Mucosa of gallbladder (tissue), 1 donor: ENCODE results near the gene METTL2B. TPM values are rescaled to one million over a fixed set of nuclear protein-coding genes. Genes with fewer than 3 reads are reported as not detected.
"Not testable (repeated sequence)": the region's sequence is repeated elsewhere in the genome, so short reads cannot be mapped to it uniquely, and the experiment has no call there.

Experiments used
- DNase-seq: peaks from one replicate; pipeline ENCODE4 v3.0.0-alpha.2; 2020; ENCODE audit warnings: low spot score
- total RNA-seq: library from RNA; stranded (reverse); gene quantifications from one replicate; pipeline ENCODE4 v1.2.1, GENCODE V29; 2021
- donor health status: DM: no; HTN: no; CAD: no.

The METTL2B gene
- total RNA-seq, 1 donor from 2014 or later, result 19.4 TPM

DNA sequence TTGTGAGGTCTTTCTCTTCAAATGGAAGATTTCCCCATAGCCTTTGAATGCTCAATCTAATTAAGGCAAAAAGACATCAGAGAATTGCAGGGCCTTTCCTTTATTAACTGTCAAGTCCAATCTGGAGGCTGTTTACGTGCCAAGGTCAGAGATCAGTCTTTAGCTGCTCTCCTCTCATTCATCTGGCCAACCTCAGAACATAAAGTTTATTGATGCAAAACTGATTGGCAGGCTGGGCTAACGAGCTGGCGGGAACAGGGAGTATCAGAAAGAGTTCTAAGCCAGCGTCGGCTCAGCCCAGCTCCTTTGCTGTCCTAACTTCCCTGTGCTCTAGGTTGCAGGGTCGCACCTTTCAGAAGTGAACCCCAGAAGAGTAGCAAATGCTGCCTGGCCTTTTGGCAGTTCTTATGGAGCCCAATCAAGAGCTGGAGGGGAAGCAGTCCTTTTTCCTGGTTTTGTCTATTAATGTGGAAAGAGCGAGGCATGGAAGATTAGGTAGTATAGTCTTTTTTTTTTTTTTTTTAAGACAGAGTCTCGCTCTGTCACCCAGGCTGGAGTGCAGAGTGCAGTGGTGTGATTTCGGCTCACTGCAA, 47.5 kb downstream of the METTL2B start:
- DNase-seq, result not testable (repeated sequence)

DNA sequence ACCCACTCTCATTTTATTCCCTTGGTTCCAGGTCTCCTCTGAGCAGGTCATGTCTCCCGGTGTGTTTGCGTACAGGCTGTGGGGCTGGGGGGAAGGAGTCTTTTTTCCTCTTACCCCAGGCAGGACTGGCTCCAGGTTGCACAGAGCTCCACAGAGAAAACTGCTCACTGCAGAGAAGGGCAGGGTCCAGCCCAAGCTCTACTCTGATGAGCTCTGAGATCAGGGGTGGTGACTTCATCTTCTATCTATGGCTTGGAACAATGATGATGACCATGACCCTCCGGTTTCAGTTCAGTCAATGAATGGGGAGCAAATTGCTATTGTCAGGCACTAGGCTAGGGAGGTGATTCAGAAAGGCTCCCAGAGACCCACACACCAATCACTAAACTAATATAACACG, 49.0 kb downstream of the METTL2B start:
- DNase-seq, result not testable (repeated sequence)

DNA sequence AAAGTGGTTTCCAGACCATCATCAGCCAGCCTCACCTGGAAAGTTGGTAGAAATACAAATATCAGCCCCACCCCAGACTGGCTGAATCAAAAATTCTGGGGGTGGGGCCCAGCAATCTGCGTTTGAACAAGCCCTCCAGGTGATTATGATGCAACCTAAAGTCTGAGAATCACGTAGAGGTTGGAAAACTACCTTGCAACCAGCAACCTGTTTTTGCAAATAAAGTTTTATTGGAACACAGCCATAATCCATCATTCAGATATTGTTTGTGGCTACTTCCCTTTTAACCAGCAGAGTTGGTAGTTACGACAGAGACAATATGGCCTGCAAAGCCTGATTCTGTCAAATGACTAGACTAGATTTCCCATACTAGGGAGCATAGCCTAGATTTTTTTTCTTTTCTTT, 49.5 kb downstream of the METTL2B start:
- DNase-seq, result not testable (repeated sequence)

DNA sequence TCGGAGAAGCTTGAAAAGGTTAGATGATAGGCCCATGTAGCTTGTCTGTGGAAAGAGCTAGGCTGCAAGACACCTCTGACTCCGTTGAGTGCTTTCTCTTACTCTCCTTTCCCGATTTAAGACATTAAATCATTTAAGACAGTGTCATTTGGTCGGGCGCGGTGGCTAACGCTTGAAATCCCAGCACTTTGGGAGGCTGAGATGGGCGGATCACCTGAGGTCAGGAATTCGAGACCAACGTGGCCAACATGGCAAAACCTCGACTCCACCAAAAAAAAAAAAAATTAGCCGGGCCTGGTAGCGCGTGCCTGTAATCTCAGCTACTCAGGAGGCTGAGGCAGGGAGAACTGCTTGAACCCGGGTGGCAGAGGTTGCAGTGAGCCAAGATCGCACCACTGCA, 52.6 kb downstream of the METTL2B start:
- DNase-seq, result not testable (repeated sequence)

DNA sequence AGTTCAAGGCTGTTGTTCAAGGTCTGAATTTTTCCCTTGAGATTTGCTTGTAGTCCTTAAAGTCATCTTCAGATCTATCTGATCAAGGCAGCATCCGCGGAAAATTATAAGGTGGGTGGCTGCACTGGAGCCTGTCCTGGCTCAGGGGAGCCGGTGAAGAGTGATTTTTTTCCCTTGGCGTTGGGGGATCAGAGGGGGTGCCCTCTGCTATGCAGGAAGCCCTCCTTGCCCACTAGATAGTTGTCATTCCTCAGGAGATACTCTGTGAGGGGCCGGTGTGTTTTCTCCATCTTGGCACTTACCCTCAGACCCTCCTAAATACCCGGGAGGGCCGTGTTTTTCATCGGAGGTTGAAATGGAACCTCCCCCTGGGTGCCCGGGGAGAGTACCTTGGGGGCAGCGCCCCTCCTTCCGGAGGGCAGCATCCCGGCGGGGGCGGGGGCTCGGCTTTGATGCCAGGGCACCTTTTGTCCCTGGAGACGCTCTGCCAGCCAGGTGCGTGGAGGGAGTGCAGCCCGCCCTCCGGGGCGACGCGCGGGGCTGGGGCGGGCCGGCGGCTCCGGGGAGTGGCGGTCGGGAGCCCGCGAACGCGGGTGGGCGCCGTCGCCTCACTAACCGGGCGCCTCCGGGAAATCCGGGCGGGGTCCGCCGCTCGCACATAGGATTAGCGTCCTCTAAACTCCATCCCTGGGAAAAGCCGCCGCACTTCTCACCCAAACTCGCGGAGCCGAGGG, 53.7 kb downstream of the METTL2B start:
- DNase-seq, result not testable (repeated sequence)

DNA sequence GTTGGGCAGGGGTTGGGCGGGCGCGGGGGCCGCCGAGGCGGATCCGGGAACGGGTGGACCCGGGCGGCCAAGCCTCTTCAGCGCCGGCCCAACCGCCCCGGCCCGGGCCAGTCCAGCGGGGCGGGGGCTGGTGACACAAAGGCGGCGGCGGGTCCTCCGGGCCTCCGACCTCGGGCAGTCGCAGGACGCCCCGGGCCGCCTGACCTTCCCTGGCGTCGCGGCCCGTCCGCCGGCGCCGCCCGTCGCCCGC, 54.2 kb downstream of the METTL2B start:
- no peak for DNase-seq

DNA sequence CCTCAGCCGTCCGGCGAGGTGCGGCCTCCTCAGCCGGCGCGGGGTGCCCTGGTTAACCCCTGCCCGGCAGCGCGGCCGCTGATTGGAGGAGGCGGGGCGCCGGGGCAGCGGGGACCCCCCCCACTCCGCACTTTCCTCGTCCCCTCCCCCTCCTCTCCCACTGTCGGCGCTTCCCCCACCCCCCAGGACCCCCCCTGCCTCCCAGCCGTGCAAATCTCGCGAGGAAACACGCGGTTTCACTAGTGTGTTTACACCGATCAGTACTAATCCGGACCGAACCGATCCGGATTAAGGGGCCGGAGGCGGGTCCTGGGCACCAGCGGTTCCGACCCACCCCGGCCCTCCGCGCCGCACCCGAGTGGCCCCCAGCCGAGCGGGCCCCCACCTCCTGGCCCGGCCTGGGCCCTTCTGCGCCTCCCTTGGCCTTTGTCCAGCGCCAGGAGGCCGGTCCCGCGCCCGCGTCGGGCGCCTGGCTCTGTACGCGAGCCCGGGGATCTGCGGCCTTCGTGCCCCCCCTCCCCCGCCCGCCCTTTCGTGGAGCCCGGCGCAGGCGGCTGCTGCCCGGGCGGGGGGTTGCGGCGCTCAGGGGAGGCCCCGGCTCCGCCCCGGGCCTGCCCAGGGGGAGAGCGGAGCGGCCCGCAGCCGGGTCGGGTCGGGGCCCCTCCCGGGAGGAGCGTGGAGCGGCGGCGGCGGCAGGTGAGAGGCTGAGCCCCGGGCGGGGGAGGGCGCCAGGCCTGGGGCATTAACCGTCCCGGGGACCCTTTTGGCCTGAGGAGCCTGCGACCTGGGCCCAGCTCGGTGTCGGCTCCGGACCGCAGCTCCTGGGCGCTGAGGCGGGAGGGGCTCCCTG, 54.8 kb downstream of the METTL2B start:
- peak; percentile 85 for DNase-seq

DNA sequence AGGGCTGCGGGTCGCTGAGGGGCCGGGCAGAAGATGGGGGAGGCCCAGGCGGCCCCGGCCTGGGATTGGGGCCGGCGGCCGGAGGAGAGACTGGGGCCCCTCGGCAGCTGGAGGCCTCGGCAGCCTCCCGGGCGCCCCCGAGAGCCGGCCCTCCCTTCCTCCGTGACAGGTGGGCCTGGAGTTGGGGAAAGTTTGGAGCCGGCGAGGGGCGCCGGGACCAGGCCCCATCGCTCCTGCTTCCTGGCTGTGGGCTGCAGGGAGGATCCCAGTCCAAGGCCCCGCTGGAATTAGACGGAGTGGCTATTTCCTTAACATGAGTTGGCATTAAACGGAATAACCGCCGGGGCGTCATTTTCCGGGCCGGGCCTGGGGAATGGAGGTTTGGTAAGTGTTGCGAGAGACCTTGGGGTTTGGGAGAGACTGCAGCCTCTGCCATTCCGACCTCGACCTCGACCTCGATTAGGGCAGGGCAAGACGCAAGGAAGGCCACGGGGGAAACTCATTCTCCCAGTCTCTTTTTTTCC, 55.5 kb downstream of the METTL2B start:
- DNase-seq, result peak; percentile 24

DNA sequence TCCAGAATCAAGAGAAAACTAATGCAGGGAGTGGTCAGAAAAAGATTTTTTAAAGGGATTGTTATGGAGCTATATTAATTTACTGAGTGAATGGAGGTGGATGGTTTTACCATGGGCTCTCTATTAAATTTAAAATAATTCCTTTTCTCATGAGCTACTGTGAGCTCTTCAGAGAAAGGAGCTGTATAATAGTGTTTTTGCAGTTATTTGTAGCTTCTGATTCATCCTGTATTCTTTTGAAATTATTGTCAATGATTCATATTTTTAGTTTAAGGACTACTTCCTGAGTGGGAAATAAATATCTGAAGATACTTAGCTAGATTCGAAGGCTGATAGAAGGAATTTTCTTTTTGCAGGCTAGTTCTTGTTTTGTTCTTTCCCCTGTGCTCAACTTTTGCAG, 56.4 kb downstream of the METTL2B start:
- not testable (repeated sequence) for DNase-seq

DNA sequence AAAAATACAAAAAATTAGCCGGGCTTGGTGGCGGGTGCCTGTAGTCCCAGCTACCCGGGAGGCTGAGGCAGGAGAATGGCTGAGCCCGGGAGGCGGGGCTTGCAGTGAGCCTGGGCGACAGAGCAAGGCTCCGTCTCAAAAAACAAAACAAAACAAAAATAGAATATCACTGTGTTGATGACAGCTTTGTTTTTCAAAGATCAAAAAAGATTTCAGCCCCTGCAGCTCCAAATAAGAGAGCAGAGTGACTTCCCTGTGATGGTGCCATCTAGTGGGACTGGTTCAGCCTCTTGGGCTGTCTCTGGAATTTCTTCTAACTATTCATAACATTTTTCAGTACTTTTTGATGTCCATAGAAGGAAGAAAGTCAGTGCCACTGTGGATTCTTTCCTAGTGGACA, 60.9 kb downstream of the METTL2B start:
- DNase-seq, result not testable (repeated sequence)

DNA sequence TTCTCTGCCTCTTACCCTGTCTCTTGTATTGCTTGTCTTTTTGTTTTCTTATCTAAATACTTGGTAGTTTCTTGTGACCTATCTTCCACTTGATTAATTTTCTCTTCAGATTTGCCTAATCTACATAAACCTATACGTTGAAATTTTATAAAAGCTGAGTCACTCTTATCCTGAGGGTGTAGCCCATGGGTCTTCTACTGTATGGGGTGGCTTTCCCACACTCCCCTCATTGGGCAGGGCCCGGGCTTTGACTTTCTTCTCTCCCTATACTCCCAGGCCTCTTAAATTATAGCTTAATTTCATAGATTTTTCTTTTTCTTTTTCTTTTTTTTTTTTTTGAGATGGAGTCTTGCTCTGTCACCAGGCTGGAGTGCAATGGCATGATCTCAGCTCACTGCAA, 66.0 kb downstream of the METTL2B start:
- DNase-seq, result not testable (repeated sequence)

DNA sequence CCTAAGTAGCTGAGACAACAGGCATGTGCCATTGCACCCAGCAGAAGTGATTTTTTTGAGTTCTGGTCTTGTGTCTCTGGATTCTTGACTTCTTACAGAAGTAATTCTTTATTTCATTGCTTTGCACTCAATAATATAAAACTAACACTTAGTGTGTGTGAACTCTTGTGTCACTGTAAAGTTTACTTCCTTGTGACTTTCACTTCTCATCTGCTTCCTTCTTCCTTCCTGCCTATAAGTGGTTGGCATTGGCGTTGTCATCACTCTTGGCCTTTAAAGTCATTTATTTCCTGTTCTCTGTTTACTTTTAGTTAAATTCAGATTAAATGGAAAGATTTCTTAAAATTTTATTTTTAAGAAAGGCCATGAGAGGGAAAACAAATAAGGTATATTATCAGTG, 66.8 kb downstream of the METTL2B start:
- DNase-seq, result not testable (repeated sequence)

DNA sequence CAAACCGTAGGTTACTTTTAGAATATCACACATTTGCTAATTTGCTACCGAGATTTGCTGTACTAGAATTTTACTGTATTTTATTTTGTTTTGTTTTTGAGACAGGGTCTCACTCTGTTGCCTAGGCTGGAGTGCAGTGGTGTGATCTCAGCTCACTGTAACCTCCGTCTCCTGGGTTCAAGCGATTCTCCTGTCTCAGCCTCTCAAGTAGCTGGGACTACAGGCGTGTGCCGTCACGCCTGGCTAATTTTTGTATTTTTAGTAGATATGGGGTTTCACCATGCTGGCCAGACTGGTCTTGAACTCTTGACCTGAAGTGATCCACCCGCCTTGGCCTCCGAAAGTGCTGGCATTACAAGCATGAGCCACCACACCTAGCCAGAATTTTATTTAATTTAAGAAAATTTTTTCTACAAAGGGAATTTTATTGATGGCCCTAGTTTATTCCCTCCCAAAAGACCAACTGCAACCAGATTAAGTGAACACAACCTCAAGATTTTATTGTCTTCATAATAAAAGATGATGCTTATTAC, 69.8 kb downstream of the METTL2B start:
- not testable (repeated sequence) for DNase-seq

DNA sequence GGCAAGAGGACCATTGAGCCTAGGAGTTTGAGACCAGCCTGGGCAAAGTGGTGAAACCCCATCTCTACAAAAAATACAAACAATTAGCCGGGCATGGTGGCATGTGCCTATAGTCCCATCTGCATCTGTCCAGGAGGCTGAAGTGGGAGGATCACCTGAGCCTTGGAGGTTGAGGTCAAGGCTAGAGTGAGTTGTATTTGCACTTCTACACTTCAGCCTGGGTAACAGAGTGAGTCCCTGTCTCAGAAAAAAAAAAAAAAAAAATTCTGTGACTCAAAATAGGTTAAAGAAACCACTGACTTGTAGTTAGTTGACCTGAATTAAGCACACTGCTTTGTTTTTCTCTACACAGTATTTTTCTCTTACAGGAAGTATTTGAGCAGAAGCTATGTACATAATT, 74.4 kb downstream of the METTL2B start:
- DNase-seq, result no peak

DNA sequence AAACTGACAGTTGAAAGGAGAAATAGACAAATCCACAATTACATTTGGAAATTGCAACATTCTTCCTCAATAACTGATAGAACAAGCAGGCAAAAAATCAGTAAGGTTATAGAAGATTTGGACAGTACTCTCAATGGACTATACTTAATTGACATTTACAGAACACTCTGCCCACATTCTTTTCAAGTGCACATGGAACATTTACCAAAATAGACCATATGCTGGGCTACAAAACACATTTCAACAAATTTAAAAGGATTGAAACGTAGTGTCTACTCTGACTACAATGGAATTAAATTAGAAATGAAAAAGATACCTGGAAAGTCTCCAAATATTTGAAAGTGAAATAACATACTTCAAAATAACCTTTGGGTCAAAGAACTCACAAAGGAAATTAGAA, 77.8 kb downstream of the METTL2B start:
- DNase-seq, result not testable (repeated sequence)

Other genes with a start within 250 kb of the METTL2B start
- gene LEP, start 235.5 kb upstream of the METTL2B start, total RNA-seq, result not detected
- gene RBM28, start 132.8 kb upstream of the METTL2B start, total RNA-seq, result 23.5 TPM
- gene PRRT4, start 115.1 kb upstream of the METTL2B start, total RNA-seq, result 0.63 TPM
- 18.6 TPM for gene IMPDH1, start 66.8 kb upstream of the METTL2B start, total RNA-seq
- gene HILPDA, start 20.9 kb upstream of the METTL2B start, total RNA-seq, result 7.4 TPM
- gene GARIN1A, start 195.5 kb downstream of the METTL2B start, total RNA-seq, result 2.6 TPM